ENCODE results near the gene OR2AT4.

The OR2AT4 gene

GRCh38 chr11:75087319-75088305 is 9.1 kb downstream of the OR2AT4 start:
- 88 to 94% methylated on average over 6 of the region's 7 CpGs for WGBS, 2 experiments
- H3K4me3 ChIP-seq (ENCODE audit: insufficient read depth, low read depth, low read length), result no peak overlapping the region
- H3K36me3 ChIP-seq (ENCODE audit: control insufficient read depth, insufficient read depth, low read length), result no peaks in the 10 kb centered on the region
- no peak overlapping the region for H3K27ac ChIP-seq (ENCODE audit: insufficient read depth, low read depth, low read length, poor library complexity, severe bottlenecking)
- H3K27me3 ChIP-seq (ENCODE audit: control insufficient read depth, insufficient read depth, low read length, poor library complexity, severe bottlenecking), result no peaks in the 10 kb centered on the region
- H3K4me1 ChIP-seq (ENCODE audit: control insufficient read depth, insufficient read depth, low read length), result no peaks in the 10 kb centered on the region
- peaks cover 3% of the 10 kb centered on the region for H3K9me3 ChIP-seq (ENCODE audit: control insufficient read depth, low read length)

- H3K27me3 ChIP-seq (ENCODE audit: control insufficient read depth, insufficient read depth, low read length, poor library complexity, severe bottlenecking), result no peaks in the 10 kb centered on the region
- no peak overlapping the region for H3K27ac ChIP-seq (ENCODE audit: insufficient read depth, low read depth, low read length, poor library complexity, severe bottlenecking)
- H3K36me3 ChIP-seq (ENCODE audit: control insufficient read depth, insufficient read depth, low read length), result no peaks in the 10 kb centered on the region
- no peaks in the 10 kb centered on the region for H3K9me3 ChIP-seq (ENCODE audit: control insufficient read depth, low read length)
- 83% methylated on average over 1 of the region's 1 CpG; no CpG with 5 or more reads in 1 of the 2 experiments for WGBS, 2 experiments
- H3K4me3 ChIP-seq (ENCODE audit: insufficient read depth, low read depth, low read length), result no peak overlapping the region
- no peaks in the 10 kb centered on the region for H3K4me1 ChIP-seq (ENCODE audit: control insufficient read depth, insufficient read depth, low read length)
Observed at GRCh38 chr11:75084883-75085282, 11.8 kb downstream of the OR2AT4 start.

- H3K4me3 ChIP-seq (ENCODE audit: insufficient read depth, low read depth, low read length), result no peak overlapping the region
- H3K9me3 ChIP-seq (ENCODE audit: control insufficient read depth, low read length), result no peaks in the 10 kb centered on the region
- no peaks in the 10 kb centered on the region for H3K36me3 ChIP-seq (ENCODE audit: control insufficient read depth, insufficient read depth, low read length)
- WGBS, 2 experiments, result 89 to 94% methylated on average over 1 of the region's 1 CpG
- H3K27ac ChIP-seq (ENCODE audit: insufficient read depth, low read depth, low read length, poor library complexity, severe bottlenecking), result no peak overlapping the region
- no peaks in the 10 kb centered on the region for H3K4me1 ChIP-seq (ENCODE audit: control insufficient read depth, insufficient read depth, low read length)
- H3K27me3 ChIP-seq (ENCODE audit: control insufficient read depth, insufficient read depth, low read length, poor library complexity, severe bottlenecking), result no peaks in the 10 kb centered on the region
Observed at GRCh38 chr11:75083217-75083605, 13.5 kb downstream of the OR2AT4 start.

- H3K9me3 ChIP-seq (ENCODE audit: control insufficient read depth, low read length), result no peaks in the 10 kb centered on the region
- H3K27ac ChIP-seq (ENCODE audit: insufficient read depth, low read depth, low read length, poor library complexity, severe bottlenecking), result no peak overlapping the region
- no peaks in the 10 kb centered on the region for H3K36me3 ChIP-seq (ENCODE audit: control insufficient read depth, insufficient read depth, low read length)
- WGBS, 2 experiments, result 87% methylated on average over 8 of the region's 8 CpGs
- no peak overlapping the region for H3K4me3 ChIP-seq (ENCODE audit: insufficient read depth, low read depth, low read length)
- no peaks in the 10 kb centered on the region for H3K4me1 ChIP-seq (ENCODE audit: control insufficient read depth, insufficient read depth, low read length)
- no peaks in the 10 kb centered on the region for H3K27me3 ChIP-seq (ENCODE audit: control insufficient read depth, insufficient read depth, low read length, poor library complexity, severe bottlenecking)
Observed at GRCh38 chr11:75082601-75083216, 14.0 kb downstream of the OR2AT4 start.

- 90 to 92% methylated on average over 4 of the region's 4 CpGs for WGBS, 2 experiments
- Histone ChIP-seq H3K27ac (ENCODE audit: insufficient read depth, low read depth, low read length, poor library complexity, severe bottlenecking) (no peak overlapping the region), H3K4me1 (ENCODE audit: control insufficient read depth, insufficient read depth, low read length) (no peaks in the 10 kb centered on the region), H3K9me3 (ENCODE audit: control insufficient read depth, low read length) (no peaks in the 10 kb centered on the region), H3K36me3 (ENCODE audit: control insufficient read depth, insufficient read depth, low read length) (no peaks in the 10 kb centered on the region), H3K27me3 (ENCODE audit: control insufficient read depth, insufficient read depth, low read length, poor library complexity, severe bottlenecking) (no peaks in the 10 kb centered on the region), H3K4me3 (ENCODE audit: insufficient read depth, low read depth, low read length) (no peak overlapping the region)
Observed at GRCh38 chr11:75079546-75079945, 17.1 kb downstream of the OR2AT4 start.

- Histone ChIP-seq H3K4me1 (ENCODE audit: control insufficient read depth, insufficient read depth, low read length) (no peaks in the 10 kb centered on the region), H3K9me3 (ENCODE audit: control insufficient read depth, low read length) (no peaks in the 10 kb centered on the region), H3K4me3 (ENCODE audit: insufficient read depth, low read depth, low read length) (no peak overlapping the region), H3K36me3 (ENCODE audit: control insufficient read depth, insufficient read depth, low read length) (no peaks in the 10 kb centered on the region), H3K27ac (ENCODE audit: insufficient read depth, low read depth, low read length, poor library complexity, severe bottlenecking) (no peak overlapping the region), H3K27me3 (ENCODE audit: control insufficient read depth, insufficient read depth, low read length, poor library complexity, severe bottlenecking) (no peaks in the 10 kb centered on the region)
- WGBS, 2 experiments, result 94 to 95% methylated on average over 2 of the region's 2 CpGs
Observed at GRCh38 chr11:75078233-75078632, 18.4 kb downstream of the OR2AT4 start.

- H3K9me3 ChIP-seq (ENCODE audit: control insufficient read depth, low read length), result no peaks in the 10 kb centered on the region
- WGBS, 2 experiments, result 96% methylated on average over 3 to 5 of the region's 7 CpGs
Observed at GRCh38 chr11:75077316-75077715, 19.4 kb downstream of the OR2AT4 start.

GRCh38 chr11:75076671-75077070 is 20.0 kb downstream of the OR2AT4 start:
- Histone ChIP-seq H3K9me3 (ENCODE audit: control insufficient read depth, low read length) (no peaks in the 10 kb centered on the region), H3K27me3 (ENCODE audit: control insufficient read depth, insufficient read depth, low read length, poor library complexity, severe bottlenecking) (no peaks in the 10 kb centered on the region), H3K4me3 (ENCODE audit: insufficient read depth, low read depth, low read length) (no peak overlapping the region), H3K36me3 (ENCODE audit: control insufficient read depth, insufficient read depth, low read length) (no peaks in the 10 kb centered on the region), H3K4me1 (ENCODE audit: control insufficient read depth, insufficient read depth, low read length) (no peaks in the 10 kb centered on the region), H3K27ac (ENCODE audit: insufficient read depth, low read depth, low read length, poor library complexity, severe bottlenecking) (no peak overlapping the region)

More at GRCh38 chr11:75077316-75077715, 19.4 kb downstream of the OR2AT4 start:
- Histone ChIP-seq H3K27ac (ENCODE audit: insufficient read depth, low read depth, low read length, poor library complexity, severe bottlenecking) (no peak overlapping the region), H3K4me3 (ENCODE audit: insufficient read depth, low read depth, low read length) (no peak overlapping the region), H3K27me3 (ENCODE audit: control insufficient read depth, insufficient read depth, low read length, poor library complexity, severe bottlenecking) (no peaks in the 10 kb centered on the region), H3K36me3 (ENCODE audit: control insufficient read depth, insufficient read depth, low read length) (no peaks in the 10 kb centered on the region), H3K4me1 (ENCODE audit: control insufficient read depth, insufficient read depth, low read length) (no peaks in the 10 kb centered on the region)

GRCh38 chr11:75073459-75074190 is 23.1 kb downstream of the OR2AT4 start:
- Histone ChIP-seq H3K27ac (ENCODE audit: insufficient read depth, low read depth, low read length, poor library complexity, severe bottlenecking) (no peak overlapping the region), H3K27me3 (ENCODE audit: control insufficient read depth, insufficient read depth, low read length, poor library complexity, severe bottlenecking) (no peaks in the 10 kb centered on the region), H3K4me1 (ENCODE audit: control insufficient read depth, insufficient read depth, low read length) (no peaks in the 10 kb centered on the region), H3K4me3 (ENCODE audit: insufficient read depth, low read depth, low read length) (no peak overlapping the region), H3K9me3 (ENCODE audit: control insufficient read depth, low read length) (no peaks in the 10 kb centered on the region), H3K36me3 (ENCODE audit: control insufficient read depth, insufficient read depth, low read length) (no peaks in the 10 kb centered on the region)
- 90% methylated on average over 3 of the region's 3 CpGs for WGBS, 2 experiments

GRCh38 chr11:75072582-75072981 is 24.1 kb downstream of the OR2AT4 start:
- no peak overlapping the region for H3K27ac ChIP-seq (ENCODE audit: insufficient read depth, low read depth, low read length, poor library complexity, severe bottlenecking)
- H3K27me3 ChIP-seq (ENCODE audit: control insufficient read depth, insufficient read depth, low read length, poor library complexity, severe bottlenecking), result no peaks in the 10 kb centered on the region
- H3K36me3 ChIP-seq (ENCODE audit: control insufficient read depth, insufficient read depth, low read length), result no peaks in the 10 kb centered on the region
- no peaks in the 10 kb centered on the region for H3K9me3 ChIP-seq (ENCODE audit: control insufficient read depth, low read length)
- H3K4me3 ChIP-seq (ENCODE audit: insufficient read depth, low read depth, low read length), result no peak overlapping the region
- 28 to 44% methylated on average over 2 of the region's 2 CpGs for WGBS, 2 experiments
- H3K4me1 ChIP-seq (ENCODE audit: control insufficient read depth, insufficient read depth, low read length), result no peaks in the 10 kb centered on the region

Measured in ectodermal cell (in vitro differentiated cells).